ENCODE data around the gene TAX1BP1. TPM values are rescaled to one million over a fixed set of nuclear protein-coding genes. Genes with fewer than 3 reads are reported as not detected.

TAX1BP1 gene
- total and polyA plus RNA-seq, 2 donors (not counting 3 experiments of a cell fraction or from before 2014, with no cell fraction given), result 77.7 to 93.2 TPM

DNA sequence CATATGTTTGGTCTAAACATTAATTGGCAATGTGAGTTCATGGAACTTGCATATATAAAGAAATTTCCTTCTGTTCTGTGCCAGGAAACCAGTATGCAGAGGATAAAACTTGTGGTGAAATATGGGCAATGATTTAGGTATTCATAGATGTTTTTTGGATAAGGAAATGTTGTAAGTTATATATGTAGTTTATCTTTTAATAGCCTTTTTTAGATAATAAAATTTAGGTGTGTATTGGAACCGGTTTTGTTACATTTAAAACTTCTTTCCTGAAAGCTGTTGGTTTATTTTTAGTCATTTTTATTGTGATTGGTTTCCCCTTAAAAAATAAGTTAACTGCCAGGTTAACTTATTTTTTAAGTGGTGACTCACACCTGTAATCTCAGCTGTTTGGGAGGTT lies 22.1 kb downstream of the TAX1BP1 start:
- DNase-seq (ENCODE audit: low read depth, low spot score), result no peak
- no peak for FAIRE-seq
- intact Hi-C loops (cut with micrococcal nuclease) (no loop called here), dilution Hi-C loops (cut with MboI; ENCODE audit: extremely low pct_ligation_motif_present, low sequenced_read_pairs) (no loop called here)
- H3K4me3 ChIP-seq (replicated peaks in 1 of 3; ENCODE audit: insufficient read depth in 1 of 3, low read depth in 1 of 3, low read length in 3 of 3), result no peak overlapping the region
- no peak overlapping the region for H3K27ac ChIP-seq (ENCODE audit: insufficient read depth, low read depth, low read length)
- no peak overlapping the region for H2AFZ ChIP-seq (ENCODE audit: low read depth, low read length)
- CTCF ChIA-PET, result interaction anchor here (6.6 kb wide), 1 partner anchor 13 kb away, joined by 42 read pairs; no protein-coding TSS in a partner anchor
- POLR2A ChIA-PET, result no interaction called here
- no peaks in the 10 kb centered on the region for H3K9me1 ChIP-seq (replicated peaks; ENCODE audit: control insufficient read depth, extremely low read depth, insufficient read depth, low read length)
- no TSS peak for BruUV-seq (replicated peaks)
- H3K9ac ChIP-seq (replicated peaks; ENCODE audit: extremely low read depth, insufficient read depth, low read length), result no peak overlapping the region
- TF ChIP-seq, protein P1, sequence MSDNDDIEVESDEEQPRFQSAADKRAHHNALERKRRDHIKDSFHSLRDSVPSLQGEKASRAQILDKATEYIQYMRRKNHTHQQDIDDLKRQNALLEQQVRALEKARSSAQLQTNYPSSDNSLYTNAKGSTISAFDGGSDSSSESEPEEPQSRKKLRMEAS (IDR thresholded peaks at IDR 0.05; ENCODE audit: insufficient read depth, insufficient read length), result no peak
- TF ChIP-seq EZH2 (IDR thresholded peaks at IDR 0.05; ENCODE audit: borderline replicate concordance, low read depth, low read length, severe bottlenecking), result no peak
- no peak for TF ChIP-seq FOS (IDR thresholded peaks at IDR 0.05; ENCODE audit: borderline replicate concordance, insufficient read depth, low read length)
- no peak for TF ChIP-seq MYC (IDR thresholded peaks at IDR 0.05; ENCODE audit: low read depth, low read length)
- TF ChIP-seq, protein P2, sequence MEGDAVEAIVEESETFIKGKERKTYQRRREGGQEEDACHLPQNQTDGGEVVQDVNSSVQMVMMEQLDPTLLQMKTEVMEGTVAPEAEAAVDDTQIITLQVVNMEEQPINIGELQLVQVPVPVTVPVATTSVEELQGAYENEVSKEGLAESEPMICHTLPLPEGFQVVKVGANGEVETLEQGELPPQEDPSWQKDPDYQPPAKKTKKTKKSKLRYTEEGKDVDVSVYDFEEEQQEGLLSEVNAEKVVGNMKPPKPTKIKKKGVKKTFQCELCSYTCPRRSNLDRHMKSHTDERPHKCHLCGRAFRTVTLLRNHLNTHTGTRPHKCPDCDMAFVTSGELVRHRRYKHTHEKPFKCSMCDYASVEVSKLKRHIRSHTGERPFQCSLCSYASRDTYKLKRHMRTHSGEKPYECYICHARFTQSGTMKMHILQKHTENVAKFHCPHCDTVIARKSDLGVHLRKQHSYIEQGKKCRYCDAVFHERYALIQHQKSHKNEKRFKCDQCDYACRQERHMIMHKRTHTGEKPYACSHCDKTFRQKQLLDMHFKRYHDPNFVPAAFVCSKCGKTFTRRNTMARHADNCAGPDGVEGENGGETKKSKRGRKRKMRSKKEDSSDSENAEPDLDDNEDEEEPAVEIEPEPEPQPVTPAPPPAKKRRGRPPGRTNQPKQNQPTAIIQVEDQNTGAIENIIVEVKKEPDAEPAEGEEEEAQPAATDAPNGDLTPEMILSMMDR (IDR thresholded peaks at IDR 0.05; ENCODE audit: extremely low read depth in 1 of 2, insufficient read depth in 1 of 2, low read depth in 1 of 2, low read length in 2 of 2), result no peak
- no peak for TF ChIP-seq POLR2AphosphoS5 (IDR thresholded peaks at IDR 0.05; ENCODE audit: insufficient read depth, low read depth, low read length)
- no peak for TF ChIP-seq JUN (IDR thresholded peaks at IDR 0.05; ENCODE audit: borderline replicate concordance, insufficient read depth, insufficient read length, low read depth)
- no peak for TF ChIP-seq POLR2A (IDR thresholded peaks at IDR 0.05; ENCODE audit: low read depth, low read length)
- TF ChIP-seq GATA2 (IDR thresholded peaks at IDR 0.05; ENCODE audit: insufficient read depth, insufficient read length, low read depth, low read length), result no peak
- no peaks in the 10 kb centered on the region for H3K4me1 ChIP-seq (ENCODE audit: control insufficient read depth, extremely low read depth, insufficient read depth, low read length)
- no peak overlapping the region for H3K4me2 ChIP-seq (ENCODE audit: insufficient read depth, low read length)
- H3K9me3 ChIP-seq (replicated peaks; ENCODE audit: control insufficient read depth, insufficient read depth, low read length), result no peaks in the 10 kb centered on the region
- H3K79me2 ChIP-seq (ENCODE audit: control insufficient read depth, insufficient read depth, low read length), result peaks cover 2% of the 10 kb centered on the region
- no peaks in the 10 kb centered on the region for H3K27me3 ChIP-seq (ENCODE audit: control insufficient read depth in 2 of 2, insufficient read depth in 2 of 2, low read length in 2 of 2)
- peaks cover 0 to 3% of the 10 kb centered on the region in 2 experiments for H3K36me3 ChIP-seq (ENCODE audit: control insufficient read depth in 2 of 2, extremely low read depth in 1 of 2, insufficient read depth in 2 of 2, low read length in 2 of 2)
- H4K20me1 ChIP-seq (replicated peaks; ENCODE audit: control insufficient read depth, extremely low read depth, insufficient read depth, low read length), result no peaks in the 10 kb centered on the region

Data from endothelial cell of umbilical vein (primary cell).